HG02678 (cell line): ENCODE results near the gene BAZ2B.

ENCODE experiments used
- ATAC-seq: cut with Tn5 transposase; IDR thresholded peaks from one replicate; pipeline ENCODE4 v1.9.1; 2021; ENCODE audit warnings: mild to moderate bottlenecking, moderate library complexity; ENCODE audit not compliant: unreplicated experiment

BAZ2B gene

DNA sequence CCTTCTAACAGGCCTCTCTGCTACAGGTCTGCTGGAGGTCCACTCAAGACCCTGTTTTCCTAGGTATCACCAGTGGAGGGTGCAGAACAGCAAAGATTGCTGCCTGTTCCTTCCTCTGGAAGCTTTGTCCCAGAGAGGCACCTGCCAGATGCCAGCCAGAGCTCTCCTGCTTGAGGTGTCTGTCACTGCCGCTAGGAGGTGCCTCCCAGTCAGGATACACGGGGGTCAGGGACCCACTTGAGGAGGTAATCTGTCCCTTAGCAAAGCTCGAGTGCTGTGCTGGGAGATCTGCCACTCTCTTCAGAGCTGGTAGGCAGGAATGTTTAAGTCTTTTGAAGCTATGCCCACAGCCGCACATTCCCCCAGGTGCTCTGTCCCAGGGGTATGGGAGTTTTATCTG, 140.6 kb downstream of the BAZ2B start:
- ATAC-seq: no peak

DNA sequence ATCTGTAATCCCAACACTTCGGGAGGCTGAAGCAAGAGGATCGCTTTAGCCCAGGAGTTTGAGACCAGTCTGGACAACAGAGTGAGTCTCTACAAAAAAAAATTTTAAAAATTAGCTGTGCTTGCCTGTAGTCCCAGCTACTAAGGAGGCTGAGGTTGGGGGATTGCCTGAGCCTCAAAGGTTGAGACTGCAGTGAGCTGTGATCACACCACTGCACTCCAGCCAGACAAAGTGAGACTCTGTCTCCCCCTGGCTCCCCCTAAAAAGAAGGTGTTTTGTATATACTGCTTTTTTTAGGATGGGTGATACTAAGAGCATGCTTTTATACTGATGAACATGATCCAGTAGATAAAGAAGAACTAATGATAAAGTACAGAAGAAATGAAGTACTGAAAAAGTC, 145.0 kb downstream of the BAZ2B start:
- no peak for ATAC-seq

DNA sequence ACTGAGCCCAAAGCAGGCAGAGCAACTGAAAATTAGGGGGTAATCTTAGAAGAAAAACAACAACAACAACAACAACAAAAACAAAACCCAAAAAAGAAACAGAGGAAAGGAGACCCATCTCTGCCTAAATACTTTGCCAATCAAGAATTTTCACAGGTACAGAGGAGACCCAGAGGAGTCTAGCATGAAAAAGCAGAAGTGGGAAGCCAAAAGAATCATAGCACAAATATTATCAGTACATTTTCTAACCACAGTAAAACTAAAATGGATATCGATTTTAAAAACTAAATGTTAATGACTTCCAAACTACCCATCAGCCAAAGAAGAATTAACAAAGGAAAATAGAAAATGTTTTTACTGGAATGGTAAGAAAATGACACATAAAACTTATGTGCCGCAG, 148.1 kb downstream of the BAZ2B start:
- no peak for ATAC-seq

DNA sequence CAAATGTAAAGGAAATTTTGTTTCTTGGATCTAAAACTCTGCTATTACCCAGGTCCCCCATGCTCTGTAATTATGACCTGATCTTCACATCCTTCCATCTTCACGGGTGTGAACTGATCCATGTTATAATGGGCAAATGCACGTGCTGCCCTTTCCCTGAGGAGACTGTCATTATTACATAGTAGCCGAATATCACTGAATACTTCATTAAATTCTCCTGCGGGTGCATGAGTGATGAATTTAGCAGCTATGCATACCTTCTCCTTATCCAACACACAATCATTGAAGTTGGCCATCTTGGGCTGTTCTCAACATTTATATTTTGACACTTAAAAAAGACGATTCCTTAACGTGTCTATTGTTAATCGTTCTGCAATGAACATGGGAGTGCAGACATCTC, 153.4 kb downstream of the BAZ2B start:
- no peak for ATAC-seq

DNA sequence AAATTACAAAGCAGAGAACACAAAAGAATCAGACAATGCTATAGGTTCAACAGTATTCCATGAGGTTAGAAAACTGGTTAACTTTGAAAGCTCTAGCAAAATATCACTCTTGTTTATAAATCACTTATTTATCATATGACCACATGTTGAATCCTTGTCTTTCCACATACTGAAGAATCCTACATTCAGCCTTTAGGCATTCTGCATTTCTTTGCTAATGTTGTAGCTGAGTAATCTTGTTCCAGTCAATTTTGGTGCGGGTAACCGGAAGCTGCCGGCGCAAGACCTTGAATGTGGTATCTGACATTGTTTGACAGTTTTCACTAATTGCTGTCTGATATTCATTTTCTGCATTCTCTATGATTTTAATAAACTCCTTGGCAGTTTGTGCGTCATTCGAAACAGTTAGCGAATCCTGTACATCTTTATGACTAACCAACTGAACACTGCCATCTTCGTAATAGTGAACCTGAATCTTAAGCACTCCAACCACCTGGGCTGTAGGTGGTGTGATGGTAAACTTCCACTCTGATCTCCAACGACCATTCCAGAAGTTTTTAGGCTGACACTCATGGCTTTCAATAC, 154.1 kb downstream of the BAZ2B start:
- ATAC-seq: no peak

DNA sequence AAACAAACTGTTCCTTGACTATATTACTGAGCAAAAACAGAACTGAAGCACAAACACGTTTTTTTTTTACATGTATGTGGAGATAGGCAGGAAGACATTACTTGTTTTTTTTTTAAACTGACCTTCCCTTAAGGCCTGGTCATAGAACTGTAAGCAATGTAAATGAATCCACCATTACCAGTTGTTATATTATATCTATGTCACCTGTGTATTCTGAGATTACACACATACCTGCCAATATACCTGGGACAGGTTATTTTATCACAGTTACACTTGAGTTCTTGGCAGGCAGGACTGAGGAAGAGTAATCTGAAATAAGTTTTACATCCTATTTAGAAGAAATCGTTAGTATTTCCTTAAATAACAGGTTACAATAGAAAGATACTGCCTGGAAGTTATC, 155.3 kb downstream of the BAZ2B start:
- no peak for ATAC-seq

DNA sequence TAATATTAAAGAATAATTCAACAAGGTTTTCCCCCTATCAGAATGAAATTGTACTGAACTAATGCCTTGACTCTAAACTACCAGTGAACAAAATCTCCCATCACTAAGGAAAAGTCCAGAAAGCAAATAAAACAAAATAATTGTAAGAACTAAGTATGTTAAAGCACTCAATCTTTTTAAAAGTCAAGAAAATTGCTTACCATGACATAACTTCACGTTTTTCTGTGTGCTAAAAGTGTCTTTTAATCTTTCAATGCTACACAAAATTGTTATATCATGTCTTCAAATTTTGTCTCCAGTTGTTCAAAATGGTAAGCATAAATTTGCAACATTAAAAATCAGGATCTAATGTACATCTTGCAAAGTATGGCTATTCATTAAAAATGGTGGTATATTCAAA, 156.1 kb downstream of the BAZ2B start:
- no peak for ATAC-seq

DNA sequence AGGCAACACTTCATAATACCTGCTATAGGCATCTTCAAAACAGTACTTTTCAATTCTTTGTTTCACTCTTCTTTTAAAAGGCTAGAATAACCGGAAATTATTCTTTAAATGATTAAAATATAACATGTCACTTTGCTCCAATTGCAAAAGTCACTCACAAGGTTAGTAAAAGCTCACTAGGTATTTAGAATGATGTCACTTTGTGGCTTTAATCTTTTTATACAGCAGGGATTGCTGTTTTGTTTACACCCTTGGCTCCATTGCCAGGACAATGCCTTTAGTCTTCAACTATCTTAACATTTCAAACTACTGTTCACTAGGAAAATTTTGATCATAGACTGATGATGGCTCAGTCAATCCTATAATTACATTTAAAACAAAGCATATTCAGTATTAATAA, 157.1 kb downstream of the BAZ2B start:
- ATAC-seq: no peak

DNA sequence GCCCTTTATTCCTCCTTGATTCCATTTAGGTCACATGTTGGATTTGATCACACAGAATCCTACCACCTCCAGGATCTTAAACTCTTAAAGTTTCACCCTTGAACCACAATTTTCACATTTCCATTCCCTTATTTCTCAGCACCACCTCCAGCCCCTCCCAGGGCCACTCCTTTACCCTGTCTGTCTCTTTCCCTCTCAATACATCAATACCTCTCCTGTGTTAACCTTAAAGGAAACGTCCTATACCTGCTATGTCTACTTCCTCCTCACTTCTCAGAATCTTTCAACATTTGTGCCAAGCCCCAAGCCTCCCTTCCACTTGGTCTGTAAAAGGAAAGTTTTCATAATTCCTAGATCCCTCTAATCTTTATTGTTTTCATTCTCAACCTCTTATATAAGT, 158.8 kb downstream of the BAZ2B start:
- no peak for ATAC-seq

DNA sequence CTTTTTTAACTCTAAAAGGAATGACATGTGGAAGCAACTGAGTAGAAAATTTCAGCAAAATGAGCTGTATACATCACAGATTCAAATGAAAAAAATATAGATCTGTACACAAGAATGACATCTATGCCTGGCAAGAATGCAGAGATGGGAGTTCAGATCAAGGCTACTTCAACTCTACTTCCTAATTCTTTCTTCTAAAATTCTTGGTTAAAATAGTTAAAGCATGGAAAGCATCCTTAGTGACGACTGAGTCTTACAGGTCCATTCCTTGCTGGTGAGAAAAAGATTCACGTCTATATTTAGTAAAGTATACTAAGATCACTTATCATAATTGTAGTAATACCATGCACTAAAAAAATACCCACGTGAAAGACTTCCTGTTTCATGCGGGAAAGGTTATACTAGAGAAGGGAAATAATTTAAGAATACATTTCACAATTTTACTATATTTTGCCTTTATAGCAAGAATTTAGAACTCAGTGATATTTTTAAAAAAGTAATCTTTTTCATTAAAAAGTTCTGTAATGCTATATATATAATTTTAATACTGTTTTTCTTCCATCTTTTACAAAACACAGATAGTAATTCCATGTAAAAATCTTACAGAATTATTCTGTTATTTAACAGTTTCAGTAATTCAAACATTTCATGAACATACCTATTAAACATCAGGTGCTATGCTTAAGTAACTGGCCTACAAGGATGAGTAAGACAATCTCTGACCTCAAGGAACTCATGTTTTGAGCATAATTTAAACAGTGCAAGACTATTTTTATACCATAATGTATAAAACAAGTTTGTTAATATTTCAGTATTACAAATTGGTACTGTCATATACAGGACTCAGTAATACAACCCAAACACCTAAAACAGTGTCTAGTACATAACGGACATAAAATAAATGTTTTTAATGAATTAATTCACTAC, 159.6 kb downstream of the BAZ2B start:
- ATAC-seq: no peak

DNA sequence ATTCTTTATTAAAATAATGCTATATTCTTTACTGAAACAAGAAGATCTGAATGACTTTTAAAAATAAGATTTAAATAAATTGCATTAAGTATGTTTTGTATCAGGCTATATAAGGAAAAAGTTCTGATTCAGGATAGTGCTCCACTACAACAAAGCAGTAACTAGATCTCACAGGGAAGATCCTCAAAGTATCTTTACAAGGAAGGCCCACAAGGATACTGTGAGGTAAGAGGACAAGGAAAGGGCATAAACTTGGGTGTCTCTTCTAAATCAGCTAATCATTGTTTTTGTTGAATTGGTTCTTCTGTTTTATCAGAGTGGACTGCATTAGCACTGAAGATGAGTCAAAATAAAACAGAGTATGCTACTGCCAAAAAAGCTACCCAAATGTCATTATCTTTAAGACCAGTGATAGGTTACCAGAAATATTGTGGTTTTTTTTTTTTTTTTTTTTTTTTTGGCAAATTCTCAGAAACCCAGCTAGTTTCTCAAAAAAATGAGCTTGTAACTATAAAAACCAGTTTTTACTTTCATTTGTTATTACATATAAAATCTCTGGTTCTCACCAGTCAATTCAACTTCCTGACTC, 160.9 kb downstream of the BAZ2B start:
- ATAC-seq: no peak

DNA sequence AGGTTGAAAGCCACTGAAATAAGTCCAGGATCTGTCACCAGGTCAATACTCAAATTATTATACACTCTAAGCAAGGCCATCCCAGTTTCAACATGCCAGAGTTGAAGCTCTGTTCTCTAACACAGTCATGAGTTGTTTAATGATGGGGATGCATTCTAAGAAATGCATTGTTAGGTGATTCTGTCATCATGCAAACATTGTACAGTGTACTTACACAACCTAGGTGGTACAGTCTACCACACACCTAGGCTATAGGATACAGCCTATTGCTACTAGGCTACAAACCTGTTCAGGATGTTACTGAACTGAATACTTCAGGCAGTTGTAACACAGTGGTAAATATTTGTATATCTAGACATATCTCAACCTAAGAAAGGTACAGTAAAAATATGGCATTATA, 162.2 kb downstream of the BAZ2B start:
- no peak for ATAC-seq

DNA sequence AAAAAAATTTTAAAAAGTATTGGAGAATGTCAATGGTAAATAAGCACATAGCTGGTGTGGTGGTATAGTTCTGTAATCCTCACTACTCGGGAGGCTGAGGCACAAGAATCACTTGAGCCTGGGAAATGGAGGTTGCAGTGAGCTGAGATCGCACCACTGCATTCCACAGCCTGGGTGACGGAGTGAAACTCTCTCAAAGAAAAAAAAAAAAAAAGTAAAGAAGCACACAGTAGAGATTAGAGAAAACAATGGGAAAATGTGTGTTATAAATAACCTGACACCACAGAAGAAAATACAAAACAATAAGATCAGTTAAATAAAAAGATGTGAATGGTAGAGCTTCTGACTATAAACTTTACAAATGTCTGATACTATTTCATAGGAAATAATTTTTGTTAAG, 166.2 kb downstream of the BAZ2B start:
- no peak for ATAC-seq

DNA sequence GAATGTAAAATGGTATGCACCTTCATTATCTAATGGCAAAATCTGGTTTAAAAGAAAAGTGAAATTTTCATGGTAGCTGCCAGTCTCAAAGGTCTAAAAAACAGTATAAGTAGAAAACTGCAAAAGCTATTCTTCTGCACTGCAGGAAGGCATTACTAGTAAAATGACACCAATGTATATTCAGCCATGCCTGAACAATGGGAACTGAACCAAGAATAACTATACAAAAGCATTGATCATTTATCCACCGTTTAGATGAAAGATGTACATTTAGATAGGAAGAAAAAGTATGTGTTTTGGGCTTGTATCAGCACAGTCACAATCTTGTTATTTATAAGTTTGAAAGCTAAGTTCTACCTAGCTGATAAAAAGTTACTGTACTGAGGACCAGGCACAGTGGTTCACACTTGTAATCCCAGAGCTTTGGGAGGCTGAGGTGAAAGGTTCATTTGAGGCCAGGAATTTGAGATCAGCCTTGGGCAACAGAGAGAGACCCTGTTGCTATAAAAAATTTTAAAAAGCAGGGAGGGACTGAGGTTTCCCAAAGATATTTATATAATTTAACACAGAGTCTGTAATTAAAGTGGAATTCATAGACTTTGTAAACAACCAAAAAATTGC, 166.7 kb downstream of the BAZ2B start:
- no peak for ATAC-seq

DNA sequence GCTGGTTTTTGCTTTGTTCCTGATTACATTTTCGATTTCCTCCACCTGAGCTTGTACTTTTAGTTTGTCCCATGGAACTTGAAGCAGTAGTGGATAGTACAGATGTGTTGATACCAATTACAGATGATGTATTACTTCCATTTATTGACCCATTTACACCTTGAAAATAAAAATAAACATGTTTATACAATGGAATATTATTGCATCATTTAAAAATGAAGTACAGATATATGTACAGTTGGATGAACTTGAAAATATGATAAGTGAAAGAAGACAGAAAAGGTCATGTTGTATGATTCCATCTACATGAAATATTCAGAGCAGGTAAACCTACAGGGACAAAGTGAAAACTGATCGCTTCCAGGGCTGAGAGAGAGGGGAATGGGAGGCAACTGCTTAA, 169.5 kb downstream of the BAZ2B start:
- ATAC-seq: no peak

DNA sequence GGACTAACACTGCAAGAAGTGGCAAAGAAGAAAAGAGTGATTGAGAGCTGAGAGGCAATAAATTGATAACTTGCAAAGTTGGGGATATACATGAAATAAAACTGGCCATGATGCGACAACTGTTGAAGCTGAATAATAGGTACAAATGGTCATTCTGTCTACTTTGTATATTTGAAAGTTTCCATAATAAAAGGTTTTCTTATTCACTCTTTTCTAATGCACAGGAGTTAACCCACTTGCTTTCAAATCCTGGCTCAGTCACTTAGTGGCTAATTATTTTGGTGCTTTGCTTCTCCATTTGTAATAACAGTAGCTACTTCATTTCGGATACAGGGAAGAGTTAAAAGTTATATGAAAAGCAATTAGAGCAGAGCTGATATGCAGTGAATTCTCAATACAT, 170.1 kb downstream of the BAZ2B start:
- no peak for ATAC-seq

DNA sequence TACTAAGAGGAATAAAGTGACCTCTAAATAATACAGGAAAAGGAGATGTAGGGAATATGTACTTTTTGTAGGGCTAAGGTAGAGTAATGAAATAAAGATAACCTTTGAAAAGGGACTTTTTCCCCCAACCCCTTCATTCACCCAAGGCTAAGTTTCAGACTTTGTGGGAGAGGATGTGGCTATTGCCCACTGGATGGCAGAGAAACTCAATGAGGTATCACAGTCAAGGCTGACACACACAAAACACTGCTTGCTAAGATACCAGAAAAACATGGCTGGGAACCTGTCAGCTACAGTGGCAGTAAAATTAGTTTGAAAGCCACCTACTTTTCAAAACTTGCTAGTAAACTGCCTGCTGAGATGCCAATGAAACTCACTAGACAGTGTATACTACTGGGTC, 171.0 kb downstream of the BAZ2B start:
- ATAC-seq: no peak

DNA sequence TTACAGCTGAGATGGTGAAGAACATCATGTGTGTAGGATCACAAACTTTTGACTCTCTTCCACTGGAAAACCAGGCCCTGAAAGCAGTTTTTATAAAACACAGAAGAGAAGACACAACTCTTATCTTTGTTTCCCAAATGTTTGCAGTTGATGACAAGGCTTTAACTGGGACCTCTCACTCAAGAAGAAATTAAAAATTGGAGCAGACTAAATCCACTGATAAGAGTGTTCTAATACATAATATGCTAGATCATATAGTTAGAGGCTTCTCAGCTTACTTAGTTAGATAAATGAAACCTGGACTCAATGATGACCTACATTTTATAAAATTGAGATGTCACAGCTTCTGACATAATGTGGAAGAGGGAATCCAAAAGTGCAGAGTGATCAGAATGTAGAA, 171.6 kb downstream of the BAZ2B start:
- no peak for ATAC-seq

DNA sequence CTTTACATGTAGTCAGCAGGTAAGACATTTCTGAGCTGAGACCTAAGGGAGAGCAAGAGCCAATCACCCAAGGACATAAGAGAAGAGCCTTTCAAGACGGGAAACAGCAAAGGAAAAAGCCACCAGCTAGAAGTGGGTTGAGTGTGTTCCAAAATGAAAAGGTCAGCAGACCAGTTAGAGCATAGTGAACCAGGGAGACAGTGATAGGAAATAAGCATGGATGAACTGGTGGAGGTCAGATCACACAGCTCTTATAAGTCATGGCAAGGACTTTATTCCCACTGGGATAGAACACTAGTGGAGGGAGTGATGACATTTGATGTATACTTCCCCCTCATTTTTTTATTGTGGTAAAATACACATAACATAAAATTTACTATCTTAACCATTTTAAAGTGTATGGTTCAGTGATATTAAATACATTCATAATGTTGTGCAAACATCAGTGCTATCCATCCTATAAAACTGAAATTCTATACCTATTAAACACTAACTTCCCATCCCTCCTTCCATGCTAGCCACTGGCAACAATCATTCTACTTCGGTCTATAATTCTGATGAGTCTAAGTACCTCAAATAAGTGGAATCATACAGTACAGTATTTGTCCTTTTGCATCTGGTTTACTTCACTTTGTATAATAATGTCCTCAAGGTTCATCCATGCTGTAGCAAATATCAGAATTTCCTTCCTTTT, 174.0 kb downstream of the BAZ2B start:
- ATAC-seq: no peak

DNA sequence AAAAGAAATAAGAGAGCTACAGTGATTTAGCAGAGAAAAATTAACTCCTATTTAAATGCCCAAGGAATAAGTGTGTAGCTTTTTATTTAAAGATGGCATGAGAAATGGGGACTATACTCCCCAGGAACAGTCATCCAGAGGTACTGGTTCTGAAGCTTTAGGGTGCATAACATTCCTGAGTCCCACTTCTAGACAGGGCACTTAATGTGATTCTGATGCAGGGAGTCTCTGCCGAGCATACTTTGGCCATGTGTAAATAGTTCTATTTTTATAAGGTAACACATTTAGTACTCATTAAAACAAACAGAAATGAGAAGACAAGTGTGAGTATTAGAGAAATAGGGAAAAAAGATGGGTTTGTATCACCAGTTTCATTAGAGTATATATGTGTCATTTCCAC, 175.2 kb downstream of the BAZ2B start:
- no peak for ATAC-seq

DNA sequence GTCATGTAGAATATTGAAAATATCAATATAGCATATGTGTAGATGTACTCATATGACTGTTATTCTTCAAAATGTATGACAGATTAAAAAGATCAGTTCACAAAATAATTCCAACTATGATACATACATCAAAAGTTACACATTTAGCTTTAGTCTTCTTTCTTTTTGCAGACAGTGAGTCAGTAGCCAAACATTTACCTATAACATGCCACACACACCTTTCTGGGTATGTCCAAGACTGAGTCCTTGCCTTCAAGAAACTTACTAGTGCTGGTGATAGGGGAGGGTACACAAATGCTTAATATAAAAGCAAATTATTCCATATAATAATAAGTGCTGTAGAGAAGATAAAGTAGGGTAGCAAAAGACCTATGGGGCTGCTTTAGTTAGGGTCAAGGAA, 176.9 kb downstream of the BAZ2B start:
- ATAC-seq: no peak
